ENCODE data around the gene HBB.

DNA sequence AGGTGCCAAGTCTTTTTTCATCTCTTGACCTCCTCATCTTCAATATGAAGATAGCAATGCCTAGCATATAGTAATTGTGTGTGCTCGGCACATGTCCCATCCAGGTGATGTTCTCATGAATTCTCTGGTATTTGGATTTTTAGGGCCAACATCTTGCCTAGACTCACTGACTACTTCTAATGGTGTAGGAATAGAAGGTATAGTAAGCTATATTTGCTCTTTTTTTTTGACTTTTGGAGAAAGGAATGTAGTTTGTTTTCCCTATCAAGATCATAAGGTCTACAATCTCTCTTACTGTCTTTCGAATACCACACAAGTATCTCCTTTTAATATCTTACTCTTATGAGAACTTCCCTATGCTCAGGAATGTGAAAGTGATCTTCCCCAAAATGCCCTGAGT, 4.2 kb upstream of the HBB start:
- TF ChIP-seq, protein P1, sequence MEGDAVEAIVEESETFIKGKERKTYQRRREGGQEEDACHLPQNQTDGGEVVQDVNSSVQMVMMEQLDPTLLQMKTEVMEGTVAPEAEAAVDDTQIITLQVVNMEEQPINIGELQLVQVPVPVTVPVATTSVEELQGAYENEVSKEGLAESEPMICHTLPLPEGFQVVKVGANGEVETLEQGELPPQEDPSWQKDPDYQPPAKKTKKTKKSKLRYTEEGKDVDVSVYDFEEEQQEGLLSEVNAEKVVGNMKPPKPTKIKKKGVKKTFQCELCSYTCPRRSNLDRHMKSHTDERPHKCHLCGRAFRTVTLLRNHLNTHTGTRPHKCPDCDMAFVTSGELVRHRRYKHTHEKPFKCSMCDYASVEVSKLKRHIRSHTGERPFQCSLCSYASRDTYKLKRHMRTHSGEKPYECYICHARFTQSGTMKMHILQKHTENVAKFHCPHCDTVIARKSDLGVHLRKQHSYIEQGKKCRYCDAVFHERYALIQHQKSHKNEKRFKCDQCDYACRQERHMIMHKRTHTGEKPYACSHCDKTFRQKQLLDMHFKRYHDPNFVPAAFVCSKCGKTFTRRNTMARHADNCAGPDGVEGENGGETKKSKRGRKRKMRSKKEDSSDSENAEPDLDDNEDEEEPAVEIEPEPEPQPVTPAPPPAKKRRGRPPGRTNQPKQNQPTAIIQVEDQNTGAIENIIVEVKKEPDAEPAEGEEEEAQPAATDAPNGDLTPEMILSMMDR (IDR thresholded peaks at IDR 0.05), result no peak
- TF ChIP-seq POLR2A (IDR thresholded peaks at IDR 0.05), result no peak

All from stomach (tissue), 4 donors.